Sigmoid colon (tissue), 4 donors: Measurements from ENCODE around the gene CWC15.

ENCODE experiments used
- EP300 ChIP-seq, 4 donors: sonication (generic); formaldehyde crosslinking; IDR thresholded peaks; one replicate each; pipeline ENCODE4 v1.6.1; 2017; ENCODE audit warnings: antibody characterized with exemption in 4 of 4
- POLR2A ChIP-seq, 2 donors: fragments of 450-650 bp; IDR thresholded peaks; one replicate each; pipeline ENCODE4 v1.6.1; 2016; ENCODE audit warnings: antibody characterized with exemption in 2 of 2, mild to moderate bottlenecking in 2 of 2, moderate library complexity in 2 of 2
- POLR2AphosphoS5 ChIP-seq, 4 donors: sonication (generic); formaldehyde crosslinking; IDR thresholded peaks; one replicate each; pipeline ENCODE4 v1.6.1; 2017; ENCODE audit warnings: antibody characterized with exemption in 4 of 4
- TF ChIP-seq, protein P1 (sequence below), 4 experiments: fragments of 450-650 bp in 3 of 4; fragments of 200-600 bp in 1 of 4; IDR thresholded peaks; one replicate each; pipeline ENCODE4 v1.5.1; 2016 to 2019; ENCODE audit warnings: antibody characterized with exemption in 4 of 4, mild to moderate bottlenecking in 3 of 4, moderate library complexity in 2 of 4

DNA sequence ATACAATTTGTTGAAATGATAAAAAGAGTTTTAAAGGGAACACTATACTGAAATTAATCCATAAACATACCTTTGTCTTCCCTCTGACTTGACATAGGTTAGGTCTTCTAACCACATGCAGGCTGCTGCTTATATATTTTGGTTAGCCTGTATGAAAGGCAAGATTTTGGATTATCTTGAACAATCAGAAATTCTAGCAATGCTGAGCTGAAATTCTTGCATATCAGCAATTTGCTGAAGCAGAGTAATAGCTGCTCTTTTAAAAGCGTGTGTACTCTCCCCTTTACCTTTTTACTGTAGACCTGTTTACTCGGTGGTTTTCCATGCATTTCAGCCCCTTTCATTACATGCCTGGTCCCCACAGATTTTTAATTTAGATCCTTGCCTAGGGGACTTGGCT lies 34.0 kb downstream of the CWC15 start:
- TF ChIP-seq POLR2AphosphoS5 (IDR thresholded peaks at IDR 0.05) (no peak), POLR2A (IDR thresholded peaks at IDR 0.05) (no peak), EP300 (IDR thresholded peaks at IDR 0.05) (no peak)
- TF ChIP-seq, protein P1, sequence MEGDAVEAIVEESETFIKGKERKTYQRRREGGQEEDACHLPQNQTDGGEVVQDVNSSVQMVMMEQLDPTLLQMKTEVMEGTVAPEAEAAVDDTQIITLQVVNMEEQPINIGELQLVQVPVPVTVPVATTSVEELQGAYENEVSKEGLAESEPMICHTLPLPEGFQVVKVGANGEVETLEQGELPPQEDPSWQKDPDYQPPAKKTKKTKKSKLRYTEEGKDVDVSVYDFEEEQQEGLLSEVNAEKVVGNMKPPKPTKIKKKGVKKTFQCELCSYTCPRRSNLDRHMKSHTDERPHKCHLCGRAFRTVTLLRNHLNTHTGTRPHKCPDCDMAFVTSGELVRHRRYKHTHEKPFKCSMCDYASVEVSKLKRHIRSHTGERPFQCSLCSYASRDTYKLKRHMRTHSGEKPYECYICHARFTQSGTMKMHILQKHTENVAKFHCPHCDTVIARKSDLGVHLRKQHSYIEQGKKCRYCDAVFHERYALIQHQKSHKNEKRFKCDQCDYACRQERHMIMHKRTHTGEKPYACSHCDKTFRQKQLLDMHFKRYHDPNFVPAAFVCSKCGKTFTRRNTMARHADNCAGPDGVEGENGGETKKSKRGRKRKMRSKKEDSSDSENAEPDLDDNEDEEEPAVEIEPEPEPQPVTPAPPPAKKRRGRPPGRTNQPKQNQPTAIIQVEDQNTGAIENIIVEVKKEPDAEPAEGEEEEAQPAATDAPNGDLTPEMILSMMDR (IDR thresholded peaks at IDR 0.05), result no peak
